Gastroesophageal sphincter (tissue), 4 donors: ENCODE data around the gene ITPKB. TPM values are rescaled to one million over a fixed set of nuclear protein-coding genes. Genes with fewer than 3 reads are reported as not detected.

Experiments
- ATAC-seq: fragments of 150-250 bp; one replicate; pipeline ENCODE4 v1.9.1; 2016; ENCODE audit warnings: mild to moderate bottlenecking, moderate library complexity
- H3K27ac ChIP-seq, 4 donors: fragments of 200-600 bp; sonication (generic) in 3 of 4; 1 replicate in 3 of 4; 2 replicates in 1 of 4; pipeline ENCODE4 v1.5.1; 2016 to 2019
- H3K27me3 ChIP-seq: fragments of 200-600 bp; sonication (generic); one replicate; pipeline ENCODE4 v1.5.1; 2019
- H3K36me3 ChIP-seq, 2 donors: fragments of 200-600 bp; sonication (generic); one replicate each; pipeline ENCODE4 v1.5.1; 2019; ENCODE audit warnings: control low read depth in 1 of 2
- H3K4me1 ChIP-seq, 3 donors: fragments of 200-600 bp; sonication (generic); 1 replicate in 2 of 3; 2 replicates in 1 of 3; pipeline ENCODE4 v1.5.1; 2016 to 2019; ENCODE audit warnings: control low read depth in 2 of 3
- H3K4me3 ChIP-seq, 2 donors: fragments of 200-600 bp; sonication (generic); one replicate each; pipeline ENCODE4 v1.5.1; 2019; ENCODE audit warnings: mild to moderate bottlenecking in 1 of 2, moderate library complexity in 1 of 2
- H3K9me3 ChIP-seq, 3 donors: fragments of 200-600 bp; sonication (generic); one replicate each; pipeline ENCODE4 v1.5.1; 2017 to 2019; ENCODE audit warnings: control low read depth in 2 of 3
- EP300 ChIP-seq: sonication (generic); formaldehyde crosslinking; IDR thresholded peaks from one replicate; pipeline ENCODE4 v1.6.1; 2017; ENCODE audit warnings: antibody characterized with exemption, mild to moderate bottlenecking
- POLR2A ChIP-seq, 2 donors: fragments of 450-650 bp; IDR thresholded peaks; one replicate each; pipeline ENCODE4 v1.6.1; 2017; ENCODE audit warnings: antibody characterized with exemption in 2 of 2, mild to moderate bottlenecking in 2 of 2, moderate library complexity in 1 of 2
- POLR2AphosphoS5 ChIP-seq: sonication (generic); formaldehyde crosslinking; IDR thresholded peaks from one replicate; pipeline ENCODE4 v1.6.1; 2017; ENCODE audit warnings: antibody characterized with exemption
- WGBS, 2 donors: methylation state at CpG; one replicate each; pipeline ENCODE4 v1.1.5; 2018; ENCODE audit warnings: low coverage in 1 of 2; 5-methylcytosine and 5-hydroxymethylcytosine counted together
- total RNA-seq, 4 donors: library from RNA; depleted of rRNA; stranded (reverse); fragments of >200 nt; gene quantifications; one replicate each; pipeline ENCODE4 v1.1.0, GENCODE V29; 2016
- TF ChIP-seq, protein P1 (sequence below), 4 experiments: fragments of 200-600 bp in 2 of 4; fragments of 450-650 bp in 2 of 4; sonication (generic) in 1 of 4; IDR thresholded peaks; one replicate each; pipeline ENCODE4 v1.5.1; 2017 to 2019; ENCODE audit warnings: antibody characterized with exemption in 4 of 4, mild to moderate bottlenecking in 2 of 4, moderate library complexity in 2 of 4

Gene ITPKB
- total RNA-seq, 4 donors from 2014 or later: 75.0 to 184 (median 94.2) TPM

DNA sequence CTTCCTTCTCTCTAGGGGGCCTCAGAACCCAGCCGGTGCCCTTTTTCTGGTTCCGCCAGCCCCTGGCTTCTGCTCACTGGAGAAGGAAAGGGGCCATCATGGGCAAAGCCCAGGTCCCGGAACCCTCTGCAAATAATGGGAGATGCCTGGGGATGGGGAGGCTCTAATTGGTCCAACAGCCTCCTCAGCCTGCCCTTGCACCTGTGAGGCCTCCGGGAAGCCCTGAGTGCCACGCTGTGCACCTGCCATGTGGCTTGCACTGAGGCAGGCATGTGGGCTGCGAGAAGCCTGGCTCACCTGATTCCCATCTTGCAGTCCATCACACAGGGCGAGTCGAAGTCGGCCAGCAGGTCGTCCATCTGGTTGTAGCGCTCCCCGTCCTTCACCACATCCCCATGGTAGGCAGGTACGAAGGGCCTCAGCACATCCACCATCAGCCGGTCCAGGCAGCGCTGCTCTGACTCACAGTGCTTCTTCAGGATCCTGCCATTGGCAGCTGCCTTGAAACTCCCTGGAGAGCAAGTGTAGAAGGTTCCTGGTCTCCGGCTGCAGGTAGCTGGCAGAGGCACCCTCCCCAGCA is 92.1 kb downstream of the ITPKB start:
- Histone ChIP-seq H3K36me3 (peaks cover 0 to 61% of the 10 kb centered on the region in 2 donors), H3K4me1 (peaks cover 0 to 53% (median 2%) of the 10 kb centered on the region in 3 donors), H3K9me3 (no peaks in the 10 kb centered on the region), H3K4me3 (no peak overlapping the region), H3K27me3 (no peaks in the 10 kb centered on the region), H3K27ac (peak overlapping the region in 3 of 4 donors; percentile 58 to 87 (median 84))
- no peak for ATAC-seq
- TF ChIP-seq, protein P1, sequence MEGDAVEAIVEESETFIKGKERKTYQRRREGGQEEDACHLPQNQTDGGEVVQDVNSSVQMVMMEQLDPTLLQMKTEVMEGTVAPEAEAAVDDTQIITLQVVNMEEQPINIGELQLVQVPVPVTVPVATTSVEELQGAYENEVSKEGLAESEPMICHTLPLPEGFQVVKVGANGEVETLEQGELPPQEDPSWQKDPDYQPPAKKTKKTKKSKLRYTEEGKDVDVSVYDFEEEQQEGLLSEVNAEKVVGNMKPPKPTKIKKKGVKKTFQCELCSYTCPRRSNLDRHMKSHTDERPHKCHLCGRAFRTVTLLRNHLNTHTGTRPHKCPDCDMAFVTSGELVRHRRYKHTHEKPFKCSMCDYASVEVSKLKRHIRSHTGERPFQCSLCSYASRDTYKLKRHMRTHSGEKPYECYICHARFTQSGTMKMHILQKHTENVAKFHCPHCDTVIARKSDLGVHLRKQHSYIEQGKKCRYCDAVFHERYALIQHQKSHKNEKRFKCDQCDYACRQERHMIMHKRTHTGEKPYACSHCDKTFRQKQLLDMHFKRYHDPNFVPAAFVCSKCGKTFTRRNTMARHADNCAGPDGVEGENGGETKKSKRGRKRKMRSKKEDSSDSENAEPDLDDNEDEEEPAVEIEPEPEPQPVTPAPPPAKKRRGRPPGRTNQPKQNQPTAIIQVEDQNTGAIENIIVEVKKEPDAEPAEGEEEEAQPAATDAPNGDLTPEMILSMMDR (IDR thresholded peaks at IDR 0.05): no peak
- TF ChIP-seq POLR2AphosphoS5 (no peak), EP300 (no peak), POLR2A (IDR thresholded peaks at IDR 0.05) (no peak)
- WGBS, 2 donors: 100% methylated on average over 1 of the region's 16 CpGs; no CpG with 5 or more reads in 1 of the 2 donors

DNA sequence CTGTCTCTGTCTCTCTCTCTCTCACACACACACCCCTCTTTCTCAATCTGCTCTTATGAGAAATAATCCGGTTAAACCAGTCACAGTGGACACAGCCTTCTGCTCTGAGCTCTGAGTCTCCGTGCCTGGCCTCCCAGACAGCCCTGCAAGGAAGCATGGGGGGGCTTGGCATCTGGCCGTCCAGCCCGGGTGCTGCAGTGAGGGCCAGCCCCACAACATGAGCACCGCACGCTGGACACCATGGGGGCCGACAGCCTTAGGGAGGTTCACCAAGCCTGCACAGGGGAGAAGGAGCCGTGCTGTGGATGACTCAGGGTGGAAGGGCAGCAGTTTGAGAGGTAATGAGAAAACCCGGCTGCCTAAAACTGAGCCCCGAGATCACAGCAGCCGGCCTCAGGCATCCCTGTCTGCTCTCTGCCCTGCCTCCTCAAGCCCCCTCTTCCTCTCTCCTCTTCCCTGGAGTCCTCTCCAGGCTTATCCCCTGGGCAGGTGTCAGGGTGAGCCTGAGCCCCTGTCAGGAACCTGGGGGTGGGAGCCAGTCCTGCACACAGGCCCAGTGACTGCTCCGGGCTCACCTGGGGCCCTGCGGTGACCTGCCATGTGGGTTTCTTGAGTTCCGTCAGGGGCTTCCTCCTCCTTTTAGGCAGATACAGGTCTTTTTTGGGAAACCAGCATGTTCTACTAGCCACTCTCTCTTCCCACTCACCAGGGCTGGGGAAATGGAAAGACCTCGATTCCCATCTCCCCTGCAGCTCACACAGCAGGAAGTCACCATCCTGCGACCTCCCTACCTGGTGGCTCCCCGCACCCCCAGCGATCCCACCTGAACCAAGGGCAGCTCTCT is 92.8 kb downstream of the ITPKB start:
- peak; percentile 48 for ATAC-seq
- peak; percentile 35 for TF ChIP-seq POLR2AphosphoS5
- TF ChIP-seq, protein P1 (IDR thresholded peaks at IDR 0.05): no peak
- no peak for TF ChIP-seq POLR2A (IDR thresholded peaks at IDR 0.05)
- no peak for TF ChIP-seq EP300
- no peaks in the 10 kb centered on the region for H3K9me3 ChIP-seq
- H3K27me3 ChIP-seq: no peaks in the 10 kb centered on the region
- peaks cover 0 to 57% (median 2%) of the 10 kb centered on the region in 3 donors for H3K4me1 ChIP-seq
- peak overlapping the region in 3 of 4 donors; percentile 58 to 87 (median 84) for H3K27ac ChIP-seq
- whole genome bisulfite sequencing, 2 donors: 52% methylated on average over 3 of the region's 18 CpGs; no CpG with 5 or more reads in 1 of the 2 donors
- peaks cover 0 to 68% of the 10 kb centered on the region in 2 donors for H3K36me3 ChIP-seq
- no peak overlapping the region for H3K4me3 ChIP-seq

DNA sequence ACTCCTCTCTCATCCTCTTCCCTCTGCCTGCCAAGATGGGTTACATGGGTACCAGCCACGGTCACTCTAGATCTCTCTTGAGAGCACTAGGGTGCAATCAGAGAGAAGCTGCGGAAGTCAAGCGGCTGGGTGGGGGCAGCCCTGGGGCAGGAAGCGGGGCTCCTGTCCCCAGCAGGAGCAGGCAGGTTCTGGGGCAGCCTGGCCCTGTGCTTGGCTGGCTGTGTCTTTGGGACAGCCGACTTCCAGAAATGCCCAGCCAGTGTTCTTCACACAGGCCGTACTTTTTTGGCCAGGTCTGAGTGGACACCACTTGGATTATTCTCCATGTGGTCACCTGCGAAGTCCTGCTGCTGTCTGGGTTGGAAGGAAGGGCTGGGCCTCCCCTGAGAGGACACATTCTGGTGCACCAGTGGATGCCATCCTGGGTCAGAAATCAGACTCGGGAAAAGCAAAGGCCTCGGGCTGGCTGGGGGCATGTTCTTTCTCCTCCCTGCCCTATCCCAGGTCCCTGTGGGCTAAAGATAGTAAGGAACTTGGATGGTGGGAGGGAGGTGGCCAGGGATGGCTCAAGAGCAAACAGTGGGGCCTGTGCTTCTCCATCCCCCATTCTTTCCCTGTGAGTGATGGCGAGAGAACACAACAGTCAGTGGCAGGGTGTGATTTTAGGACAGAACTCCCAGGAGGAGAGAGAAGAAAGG is 93.7 kb downstream of the ITPKB start:
- Histone ChIP-seq H3K36me3 (peaks cover 0 to 75% of the 10 kb centered on the region in 2 donors), H3K4me3 (no peak overlapping the region), H3K27ac (peak overlapping the region in 3 of 4 donors; percentile 58 to 87 (median 84)), H3K4me1 (peaks cover 0 to 57% (median 2%) of the 10 kb centered on the region in 3 donors), H3K9me3 (no peaks in the 10 kb centered on the region), H3K27me3 (no peaks in the 10 kb centered on the region)
- peak; percentile 29 for ATAC-seq
- 35% methylated on average over 3 of the region's 10 CpGs; no CpG with 5 or more reads in 1 of the 2 donors for WGBS, 2 donors
- no peak for TF ChIP-seq POLR2AphosphoS5

DNA sequence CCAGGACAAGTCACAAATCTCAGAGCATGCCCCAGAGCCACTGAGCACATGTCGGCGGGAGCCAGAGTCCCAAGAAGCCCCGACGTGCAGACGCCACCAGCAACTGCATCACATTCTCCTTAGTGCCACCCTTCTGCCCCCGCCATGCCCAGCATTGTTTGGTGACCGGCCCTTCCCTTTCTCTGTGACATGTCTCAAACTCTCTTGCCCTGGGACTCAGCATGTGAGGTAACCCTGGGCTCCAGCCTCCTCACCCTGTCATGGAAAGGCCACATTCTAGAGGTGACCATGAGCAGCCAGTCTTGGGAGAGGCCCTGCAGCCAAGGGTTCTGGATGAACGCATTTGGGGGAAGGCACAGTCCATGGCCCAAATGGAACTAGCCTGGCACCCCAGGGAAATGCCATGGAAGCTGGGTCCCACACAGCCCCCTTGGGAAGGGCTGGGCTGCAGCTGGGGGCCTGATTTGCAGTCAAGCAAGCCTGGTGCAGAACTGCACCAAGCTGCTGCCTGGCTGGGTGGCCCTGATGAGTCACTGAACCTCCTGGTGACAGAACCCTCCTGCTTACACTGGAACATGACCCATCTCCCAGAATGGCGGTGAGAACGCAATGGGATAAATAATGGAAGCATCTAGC is 94.4 kb downstream of the ITPKB start:
- 65% methylated on average over 7 of the region's 10 CpGs; no CpG with 5 or more reads in 1 of the 2 donors for WGBS, 2 donors
- peak overlapping the region in 2 of 4 donors; percentile 84 to 87 for H3K27ac ChIP-seq
- H3K27me3 ChIP-seq: no peaks in the 10 kb centered on the region
- peaks cover 0 to 83% of the 10 kb centered on the region in 2 donors for H3K36me3 ChIP-seq
- H3K4me3 ChIP-seq: no peak overlapping the region
- TF ChIP-seq POLR2A (IDR thresholded peaks at IDR 0.05) (no peak), POLR2AphosphoS5 (no peak), EP300 (no peak)
- ATAC-seq: no peak
- peaks cover 0 to 54% (median 2%) of the 10 kb centered on the region in 3 donors for H3K4me1 ChIP-seq
- no peaks in the 10 kb centered on the region for H3K9me3 ChIP-seq

DNA sequence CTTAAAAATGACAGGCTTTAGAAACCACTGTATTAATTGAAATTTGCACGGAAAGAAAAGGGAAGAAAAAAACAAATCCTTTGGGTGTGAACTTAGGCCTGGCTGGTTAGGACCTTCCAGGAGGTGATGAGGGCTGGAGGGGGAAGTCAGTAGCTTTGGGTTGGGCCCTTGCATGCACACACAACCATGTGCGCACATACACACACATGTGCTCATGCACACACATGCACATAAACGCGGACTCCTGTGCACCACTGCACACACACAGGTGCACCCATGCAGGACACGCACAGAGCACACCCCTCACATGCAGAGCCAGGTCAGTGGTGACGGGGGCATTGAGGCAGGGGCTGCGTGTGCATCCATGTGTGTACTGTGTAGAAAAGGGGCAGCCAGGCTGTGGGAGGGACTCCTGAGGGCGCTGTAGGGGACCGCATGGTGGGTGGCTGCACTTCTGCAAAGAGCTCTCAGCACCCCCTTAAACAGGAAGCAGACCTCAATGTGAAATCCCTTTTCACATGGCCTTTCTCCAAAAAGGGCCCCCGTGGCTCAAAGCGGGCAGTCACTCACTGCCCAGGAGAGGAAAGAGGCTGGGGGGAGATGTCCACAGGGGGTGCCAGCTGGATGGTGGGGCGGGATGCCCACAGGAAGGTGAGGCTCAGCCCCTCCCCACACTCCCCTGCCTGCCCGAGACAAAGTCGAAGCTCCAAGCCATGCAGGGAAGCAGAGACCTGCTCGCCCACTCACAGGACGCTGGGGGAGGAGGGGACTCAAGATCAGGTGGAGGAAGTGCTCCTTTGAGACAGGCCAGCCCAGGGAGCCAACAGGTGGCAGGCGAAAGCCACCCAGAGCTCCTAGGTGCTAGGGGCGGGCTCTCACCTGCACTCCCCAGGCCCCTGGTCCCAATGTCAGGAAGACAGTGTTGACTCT is 95.2 kb downstream of the ITPKB start:
- H3K27ac ChIP-seq: peak overlapping the region in 2 of 4 donors; percentile 84 to 87
- WGBS, 2 donors: 60 to 63% methylated on average over 3 to 7 of the region's 18 CpGs
- H3K36me3 ChIP-seq: peaks cover 0 to 90% of the 10 kb centered on the region in 2 donors
- no peak for TF ChIP-seq EP300
- TF ChIP-seq, protein P1 (IDR thresholded peaks at IDR 0.05): no peak
- no peak for TF ChIP-seq POLR2A (IDR thresholded peaks at IDR 0.05)
- TF ChIP-seq POLR2AphosphoS5: no peak
- no peaks in the 10 kb centered on the region for H3K27me3 ChIP-seq
- H3K4me3 ChIP-seq: no peak overlapping the region
- no peak for ATAC-seq
- peaks cover 0 to 49% (median 2%) of the 10 kb centered on the region in 3 donors for H3K4me1 ChIP-seq
- H3K9me3 ChIP-seq: no peaks in the 10 kb centered on the region
